ENCODE results near the gene KIR3DL2.
"Not testable (repeated sequence)": the region's sequence is repeated elsewhere in the genome, so short reads cannot be mapped to it uniquely, and the experiment has no call there.

KIR3DL2 gene

DNA sequence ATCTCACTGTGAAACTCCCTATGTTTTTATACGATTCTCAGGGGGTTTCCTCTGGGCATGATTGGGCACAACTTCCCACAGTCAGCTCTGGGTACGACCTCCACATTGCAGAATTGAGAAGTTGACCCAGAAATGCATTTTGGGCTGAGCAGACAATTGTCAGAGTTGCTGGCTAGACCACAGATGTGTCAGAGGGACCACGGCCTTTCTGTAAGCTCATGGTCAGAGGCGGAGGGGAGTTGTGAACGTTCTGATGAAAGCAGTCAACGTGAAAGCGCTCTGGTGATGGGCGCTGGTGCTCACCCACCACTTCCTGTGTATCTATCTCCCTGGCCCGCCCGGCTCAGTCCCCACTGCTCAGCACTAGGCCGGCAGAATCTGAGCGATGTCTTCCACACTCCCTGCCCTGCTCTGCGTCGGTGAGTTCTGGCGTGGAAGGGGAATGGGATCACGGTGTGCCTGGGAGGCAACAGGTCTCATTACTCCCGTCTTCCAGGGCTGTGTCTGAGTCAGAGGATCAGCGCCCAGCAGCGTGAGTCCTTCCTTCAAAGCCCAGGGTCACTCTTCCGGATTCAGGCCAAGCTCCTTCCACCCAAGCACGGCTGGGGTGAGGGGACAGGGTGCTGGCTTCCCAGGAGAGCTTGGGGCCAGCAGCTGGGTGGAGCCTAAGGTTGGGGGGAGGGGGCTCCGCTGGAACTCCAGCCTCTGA lies 55.7 kb downstream of the KIR3DL2 start, which contains the start of gene NCR1:
TSS of gene NCR1 (plus strand) at position 346 of the 709 bp plus-strand sequence. CDS start at position 386, 40 bp downstream.
- Histone ChIP-seq H3K4me3 (ENCODE audit: insufficient read depth, low read depth, low read length, poor library complexity, severe bottlenecking) (no peak within 1 kb of the TSS), H3K27me3 (replicated peaks; ENCODE audit: control insufficient read depth, insufficient read depth, low read length, poor library complexity, severe bottlenecking) (no peaks in the 10 kb centered on the region), H3K4me1 (ENCODE audit: control insufficient read depth, insufficient read depth, low read length, poor library complexity, severe bottlenecking) (no peaks in the 10 kb centered on the region), H3K36me3 (ENCODE audit: control insufficient read depth, insufficient read depth, low read length) (no peaks in the 10 kb centered on the region), H3K27ac (ENCODE audit: insufficient read depth, low read length, poor library complexity, severe bottlenecking) (no peak within 1 kb of the TSS), H3K9me3 (ENCODE audit: control insufficient read depth, low read length) (no peaks in the 10 kb centered on the region)
- no peak for DNase-seq

DNA sequence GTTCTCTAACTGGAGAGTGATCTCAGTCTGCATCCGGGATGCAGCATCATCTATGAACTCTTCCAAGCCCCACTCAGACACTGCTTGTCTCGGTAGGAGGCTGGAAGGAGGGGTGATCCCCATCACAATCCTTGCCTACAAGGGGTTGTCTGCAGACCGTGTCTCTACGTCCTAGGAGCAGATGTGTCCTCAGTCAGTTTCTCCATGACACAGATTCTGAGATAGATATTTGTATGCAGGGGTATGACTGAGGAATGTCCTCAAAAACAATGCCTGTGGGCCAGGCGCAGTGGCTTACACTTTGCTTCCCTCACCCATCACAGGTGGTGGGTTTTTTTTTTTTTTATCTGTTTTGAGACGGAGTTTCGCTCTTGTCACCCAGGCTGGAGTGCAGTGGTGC lies 56.6 kb downstream of the KIR3DL2 start:
- no peaks in the 10 kb centered on the region for H3K9me3 ChIP-seq (ENCODE audit: control insufficient read depth, low read length)
- H3K36me3 ChIP-seq (ENCODE audit: control insufficient read depth, insufficient read depth, low read length) = no peaks in the 10 kb centered on the region
- no peak for DNase-seq
- H3K4me3 ChIP-seq (ENCODE audit: insufficient read depth, low read depth, low read length, poor library complexity, severe bottlenecking) = no peak overlapping the region
- no peaks in the 10 kb centered on the region for H3K27me3 ChIP-seq (replicated peaks; ENCODE audit: control insufficient read depth, insufficient read depth, low read length, poor library complexity, severe bottlenecking)
- H3K27ac ChIP-seq (ENCODE audit: insufficient read depth, low read length, poor library complexity, severe bottlenecking) = no peak overlapping the region
- no peaks in the 10 kb centered on the region for H3K4me1 ChIP-seq (ENCODE audit: control insufficient read depth, insufficient read depth, low read length, poor library complexity, severe bottlenecking)

DNA sequence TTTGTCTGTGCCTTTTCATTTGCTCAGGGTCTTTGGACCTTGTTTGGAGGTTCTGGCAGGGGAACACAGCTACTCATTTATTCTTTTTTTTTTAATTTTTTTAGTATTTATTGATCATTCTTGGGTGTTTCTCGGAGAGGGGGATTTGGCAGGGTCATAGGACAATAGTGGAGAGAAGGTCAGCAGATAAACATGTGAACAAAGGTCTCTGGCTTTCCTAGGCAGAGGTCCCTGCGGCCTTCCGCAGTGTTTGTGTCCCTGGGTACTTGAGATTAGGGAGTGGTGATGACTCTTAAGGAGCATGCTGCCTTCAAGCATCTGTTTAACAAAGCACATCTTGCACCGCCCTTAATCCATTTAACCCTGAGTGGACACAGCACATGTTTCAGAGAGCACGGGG lies 57.7 kb downstream of the KIR3DL2 start:
- H3K9me3 ChIP-seq (ENCODE audit: control insufficient read depth, low read length); DNase-seq; H3K4me1 ChIP-seq (ENCODE audit: control insufficient read depth, insufficient read depth, low read length, poor library complexity, severe bottlenecking); H3K27me3 ChIP-seq (replicated peaks; ENCODE audit: control insufficient read depth, insufficient read depth, low read length, poor library complexity, severe bottlenecking); H3K27ac ChIP-seq (ENCODE audit: insufficient read depth, low read length, poor library complexity, severe bottlenecking); H3K4me3 ChIP-seq (ENCODE audit: insufficient read depth, low read depth, low read length, poor library complexity, severe bottlenecking); H3K36me3 ChIP-seq (ENCODE audit: control insufficient read depth, insufficient read depth, low read length): not testable (repeated sequence)

Data from effector memory CD4-positive, alpha-beta T cell (primary cell).